GM13977 (cell line): ENCODE results near the gene ZC3H15.

Experiments
- DNase-seq: peaks from one replicate; pipeline ENCODE4 v3.0.0; 2012; ENCODE audit warnings: low spot score
- in situ Hi-C: fragments of 300-500 bp; cut with MboI; formaldehyde crosslinking; loops from one replicate; pipeline ENCODE4 v1.12.0; 2022; ENCODE audit warnings: low sequenced_read_pairs, low pct_unique_long_range_greater_than_20kb, mixed read lengths, inconsistent platforms; ENCODE audit not compliant: unreplicated experiment
- TF ChIP-seq, protein P1 (sequence below): IDR thresholded peaks from 2 replicates; pipeline ENCODE4 v1.5.1; 2012; ENCODE audit warnings: mild to moderate bottlenecking, control low read depth; ENCODE audit not compliant: insufficient read depth; ENCODE audit errors: extremely low read depth, missing control alignments

ZC3H15 gene

DNA sequence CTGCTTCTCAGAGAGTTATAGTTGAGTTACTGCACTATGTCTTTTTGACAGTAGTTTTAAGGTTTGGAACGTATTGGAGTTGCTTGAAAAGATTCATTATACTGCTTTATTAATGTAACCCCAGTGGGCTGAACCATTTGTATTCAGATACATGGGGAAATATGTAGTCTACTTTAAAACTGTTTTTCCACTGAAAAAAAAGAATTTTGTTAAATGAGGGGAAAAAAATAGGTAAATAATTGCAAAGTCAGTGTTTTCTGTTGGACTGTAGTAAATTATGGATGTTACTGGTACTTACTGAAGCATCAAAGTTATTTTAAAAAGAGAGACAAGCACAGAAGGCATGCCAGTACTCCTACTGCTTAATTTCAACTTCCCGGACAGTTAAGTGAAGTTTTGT is 36.4 kb downstream of the ZC3H15 start:
- in situ Hi-C loops = no loop called here
- no peak for DNase-seq
- TF ChIP-seq, protein P1, sequence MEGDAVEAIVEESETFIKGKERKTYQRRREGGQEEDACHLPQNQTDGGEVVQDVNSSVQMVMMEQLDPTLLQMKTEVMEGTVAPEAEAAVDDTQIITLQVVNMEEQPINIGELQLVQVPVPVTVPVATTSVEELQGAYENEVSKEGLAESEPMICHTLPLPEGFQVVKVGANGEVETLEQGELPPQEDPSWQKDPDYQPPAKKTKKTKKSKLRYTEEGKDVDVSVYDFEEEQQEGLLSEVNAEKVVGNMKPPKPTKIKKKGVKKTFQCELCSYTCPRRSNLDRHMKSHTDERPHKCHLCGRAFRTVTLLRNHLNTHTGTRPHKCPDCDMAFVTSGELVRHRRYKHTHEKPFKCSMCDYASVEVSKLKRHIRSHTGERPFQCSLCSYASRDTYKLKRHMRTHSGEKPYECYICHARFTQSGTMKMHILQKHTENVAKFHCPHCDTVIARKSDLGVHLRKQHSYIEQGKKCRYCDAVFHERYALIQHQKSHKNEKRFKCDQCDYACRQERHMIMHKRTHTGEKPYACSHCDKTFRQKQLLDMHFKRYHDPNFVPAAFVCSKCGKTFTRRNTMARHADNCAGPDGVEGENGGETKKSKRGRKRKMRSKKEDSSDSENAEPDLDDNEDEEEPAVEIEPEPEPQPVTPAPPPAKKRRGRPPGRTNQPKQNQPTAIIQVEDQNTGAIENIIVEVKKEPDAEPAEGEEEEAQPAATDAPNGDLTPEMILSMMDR = no peak

GRCh38 chr2:186523791-186524190 is 37.7 kb downstream of the ZC3H15 start:
- in situ Hi-C loops = no loop called here
- no peak for DNase-seq
- TF ChIP-seq, protein P1 = no peak

DNA sequence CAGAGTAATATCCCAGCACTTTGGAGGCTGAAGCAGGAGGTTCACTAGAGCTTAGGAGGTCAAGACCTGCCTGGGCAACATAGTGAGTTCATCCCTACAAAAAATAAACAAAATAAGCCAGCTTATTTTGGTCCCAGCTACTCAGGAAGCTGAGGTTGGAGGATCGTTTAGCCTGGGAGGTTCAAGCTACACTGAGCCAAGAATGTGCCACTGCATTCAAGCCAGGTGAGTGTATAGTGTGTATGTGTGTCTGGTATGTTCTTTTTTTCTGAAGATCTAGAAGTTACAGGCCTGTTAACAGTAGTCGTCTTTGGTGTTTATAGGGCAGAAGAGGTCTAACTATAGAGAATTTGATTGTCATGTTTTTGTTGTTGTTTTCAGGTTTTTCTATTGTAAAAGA is 40.2 kb downstream of the ZC3H15 start:
- DNase-seq = no peak
- TF ChIP-seq, protein P1 = no peak
- in situ Hi-C loops = no loop called here

DNA sequence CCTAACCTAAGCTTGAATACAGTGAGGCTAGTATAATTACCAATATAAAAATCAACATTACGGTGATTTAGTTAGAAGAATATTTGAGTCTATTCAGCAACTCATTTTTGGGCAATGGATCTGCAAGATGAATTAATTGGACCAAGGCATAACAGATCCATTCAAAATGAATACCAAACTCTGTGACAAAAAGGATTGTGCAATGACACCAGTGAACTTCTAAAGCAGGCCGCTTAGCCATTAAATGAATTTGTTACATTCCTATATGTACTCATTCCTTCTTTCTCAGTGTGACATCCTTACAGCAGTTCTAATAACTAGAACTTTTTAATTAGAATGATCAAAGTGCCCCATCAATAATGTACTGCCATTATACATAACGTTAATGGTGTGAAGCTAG is 44.3 kb downstream of the ZC3H15 start:
- in situ Hi-C loops = no loop called here
- DNase-seq = no peak
- TF ChIP-seq, protein P1 = no peak

- in situ Hi-C loops = no loop called here
- TF ChIP-seq, protein P1 = no peak
- DNase-seq = no peak
Observed at GRCh38 chr2:186531257-186531775, 45.3 kb downstream of the ZC3H15 start.

- TF ChIP-seq, protein P1 = no peak
- in situ Hi-C loops = no loop called here
- no peak for DNase-seq
Observed at GRCh38 chr2:186532891-186533290, 46.8 kb downstream of the ZC3H15 start.

DNA sequence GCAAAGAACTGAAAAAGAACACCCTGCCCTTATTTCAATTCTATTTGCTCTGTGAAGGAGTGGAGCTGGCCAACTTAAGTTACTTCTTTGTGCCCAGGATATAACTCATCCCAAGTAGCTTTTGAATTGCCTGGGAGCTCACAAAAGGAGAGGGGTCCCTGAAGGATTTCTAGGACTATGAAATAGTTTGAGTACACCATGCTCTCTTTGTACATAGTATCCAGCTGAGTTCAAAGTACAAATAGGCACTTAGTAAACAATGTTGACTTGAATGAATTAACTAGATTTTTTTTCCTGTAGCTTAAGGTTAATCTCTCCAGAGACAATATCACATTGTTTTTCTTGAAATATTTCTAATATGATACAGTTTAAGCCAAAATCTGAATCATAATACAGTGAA is 47.7 kb downstream of the ZC3H15 start:
- TF ChIP-seq, protein P1 = no peak
- in situ Hi-C loops = no loop called here
- no peak for DNase-seq
